Stimulated activated naive CD4-positive, alpha-beta T cell (primary cell): ENCODE measurements around the gene PRKCE.

Experiments used
- DNase-seq, 6 experiments: peaks; one replicate each; lab custom pipeline; 2025; lab: John Stamatoyannopoulos, UW

Gene PRKCE

DNA sequence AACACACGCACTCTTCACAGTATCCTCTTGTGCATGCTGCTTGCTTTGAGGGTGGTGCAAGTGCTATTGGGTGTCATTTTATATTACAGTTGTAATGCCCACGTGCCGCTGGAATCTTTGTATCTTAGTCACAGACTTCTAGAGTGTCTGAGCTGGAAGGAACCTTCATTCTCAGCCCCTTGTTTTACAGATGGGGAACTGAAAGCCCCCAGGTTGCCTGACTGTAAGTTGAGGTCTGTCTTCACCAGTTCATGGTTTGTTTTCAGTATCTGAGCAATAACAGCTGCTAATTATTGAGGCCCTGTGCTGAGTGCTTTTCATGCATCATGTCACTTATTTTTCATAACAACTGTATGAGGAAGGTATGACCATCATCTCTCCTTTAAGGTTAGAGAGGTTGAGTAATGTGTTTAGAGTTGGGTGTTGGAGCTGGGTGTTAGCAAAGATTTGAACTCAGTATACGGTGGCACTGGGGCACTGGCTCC is 77.0 kb downstream of the PRKCE start:
- no peak for DNase-seq

- no peak for DNase-seq
Observed at GRCh38 chr2:45729753-45730512, 78.5 kb downstream of the PRKCE start.

GRCh38 chr2:45731141-45731540 is 79.7 kb downstream of the PRKCE start:
- DNase-seq, result no peak

- no peak for DNase-seq
Observed at GRCh38 chr2:45732436-45732835, 81.0 kb downstream of the PRKCE start.

DNA sequence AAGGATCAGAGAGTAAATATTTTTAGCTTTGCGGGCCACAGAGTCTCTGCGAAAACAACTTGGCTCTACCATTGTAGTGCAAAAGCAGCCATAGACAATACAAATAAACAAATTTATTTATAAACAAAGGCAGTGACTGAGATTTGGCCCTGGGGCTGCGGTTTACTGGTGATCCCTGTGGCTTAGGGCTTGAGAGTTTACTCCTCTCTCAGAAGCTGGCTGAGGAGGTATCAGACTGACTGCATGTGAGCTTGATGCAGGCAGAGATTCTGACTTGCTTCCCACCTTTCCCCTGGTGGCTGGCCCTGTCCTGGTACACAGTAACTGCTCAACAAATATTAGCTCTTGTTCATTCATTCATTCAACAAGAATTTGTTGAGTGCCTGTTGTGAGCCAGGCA is 81.5 kb downstream of the PRKCE start:
- no peak for DNase-seq

DNA sequence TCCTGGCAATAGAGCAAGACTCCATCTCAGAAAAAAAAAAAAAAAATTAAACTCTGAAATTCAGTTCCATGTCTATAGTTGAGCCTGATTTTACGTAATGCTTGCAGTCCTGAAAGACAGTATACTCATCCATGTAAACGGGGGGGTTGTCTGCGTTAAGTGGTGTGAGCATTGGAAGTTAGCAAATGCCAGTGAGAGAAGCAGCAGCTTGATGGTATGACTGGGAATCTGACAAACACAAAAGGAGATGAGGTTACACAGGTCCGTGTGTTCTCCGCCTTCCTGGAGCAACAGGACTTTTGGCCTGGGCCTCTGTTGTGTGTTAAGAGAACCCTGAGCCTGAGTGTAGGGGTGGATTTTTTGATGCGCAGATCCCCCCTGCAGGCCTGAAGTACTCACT is 82.9 kb downstream of the PRKCE start:
- no peak for DNase-seq

GRCh38 chr2:45734952-45735351 is 83.5 kb downstream of the PRKCE start:
- no peak for DNase-seq

DNA sequence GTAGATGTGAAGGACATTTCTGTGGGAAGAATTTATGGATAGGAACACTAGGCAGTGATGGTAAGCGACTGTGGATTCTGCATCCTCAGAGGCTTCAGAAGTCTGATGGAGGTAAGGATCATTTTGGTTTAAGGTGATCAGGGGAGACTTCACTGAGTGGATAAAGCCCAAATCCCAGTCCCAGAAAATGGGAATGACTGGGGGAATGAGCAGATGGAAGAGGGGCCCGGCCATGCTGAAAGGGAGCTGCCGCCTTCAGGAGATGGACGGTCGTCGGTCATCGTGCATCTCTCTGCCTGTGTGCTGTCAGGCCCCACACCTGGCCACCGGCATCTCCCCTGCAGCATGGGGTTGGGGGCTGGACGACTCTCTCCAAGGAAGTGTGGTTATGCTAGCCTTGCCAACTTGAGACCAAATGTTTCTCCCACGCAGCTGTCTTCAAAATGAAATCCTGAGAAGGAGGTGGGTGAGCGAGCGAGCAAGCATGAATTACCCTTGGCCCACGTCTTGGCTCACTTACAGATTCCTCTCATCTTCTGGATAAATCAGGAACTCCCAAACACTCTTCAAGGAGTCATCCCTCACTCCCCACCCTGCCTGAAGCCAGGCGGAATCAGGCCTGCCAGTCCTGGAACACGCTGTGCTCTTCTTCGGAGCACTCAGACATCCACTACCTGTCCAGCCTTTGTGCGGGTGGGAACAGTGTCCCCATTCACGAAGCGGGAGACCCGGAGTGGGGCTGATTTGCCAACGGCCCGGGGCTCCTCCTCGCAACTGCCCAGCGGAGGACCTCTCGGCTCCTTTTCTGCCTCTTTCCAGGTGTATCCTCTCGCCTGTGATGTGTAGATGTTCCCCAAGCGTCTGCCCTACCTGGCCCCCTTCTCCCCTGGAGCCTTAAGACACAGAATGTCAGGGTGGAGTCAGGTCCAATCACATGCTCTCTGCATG is 85.6 kb downstream of the PRKCE start:
- DNase-seq, result no peak

GRCh38 chr2:45739796-45740485 is 88.5 kb downstream of the PRKCE start:
- DNase-seq, result no peak

- DNase-seq, result no peak
Observed at GRCh38 chr2:45741161-45741850, 89.8 kb downstream of the PRKCE start.

- DNase-seq, result no peak
Observed at GRCh38 chr2:45743531-45744396, 92.3 kb downstream of the PRKCE start.

GRCh38 chr2:45745231-45745630 is 93.8 kb downstream of the PRKCE start:
- no peak for DNase-seq

GRCh38 chr2:45746888-45747287 is 95.4 kb downstream of the PRKCE start:
- DNase-seq, result no peak

GRCh38 chr2:45747363-45747762 is 95.9 kb downstream of the PRKCE start:
- no peak for DNase-seq

- no peak for DNase-seq
Observed at GRCh38 chr2:45748239-45748638, 96.8 kb downstream of the PRKCE start.

DNA sequence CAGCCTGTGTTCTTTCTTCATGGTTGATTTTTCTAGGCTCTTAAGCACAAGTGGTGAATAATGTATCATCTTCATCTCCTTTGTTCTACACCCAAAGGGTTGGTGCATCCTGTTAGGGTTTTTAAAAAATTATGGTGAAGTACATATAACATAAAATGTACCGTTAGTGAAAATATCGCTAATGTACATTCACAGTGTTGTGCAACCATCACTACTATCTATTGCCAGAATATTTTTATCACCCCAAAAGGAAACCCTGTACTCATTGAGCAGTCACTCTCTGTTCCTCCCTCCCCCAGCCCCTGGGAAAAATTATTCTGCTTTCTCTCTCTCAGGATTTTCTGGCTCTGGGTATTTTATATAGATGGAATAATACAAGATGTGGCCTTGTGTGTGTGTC is 98.5 kb downstream of the PRKCE start:
- DNase-seq, result no peak

GRCh38 chr2:45750484-45750883 is 99.0 kb downstream of the PRKCE start:
- DNase-seq, result no peak

GRCh38 chr2:45753381-45753780 is 101.9 kb downstream of the PRKCE start:
- DNase-seq, result no peak

GRCh38 chr2:45754131-45755010 is 102.9 kb downstream of the PRKCE start:
- no peak for DNase-seq
